Measurements from ENCODE around the gene TFAM.
A peak's percentile ranks its signal among the peaks of the same experiment; 100 is the strongest.

Gene TFAM

DNA sequence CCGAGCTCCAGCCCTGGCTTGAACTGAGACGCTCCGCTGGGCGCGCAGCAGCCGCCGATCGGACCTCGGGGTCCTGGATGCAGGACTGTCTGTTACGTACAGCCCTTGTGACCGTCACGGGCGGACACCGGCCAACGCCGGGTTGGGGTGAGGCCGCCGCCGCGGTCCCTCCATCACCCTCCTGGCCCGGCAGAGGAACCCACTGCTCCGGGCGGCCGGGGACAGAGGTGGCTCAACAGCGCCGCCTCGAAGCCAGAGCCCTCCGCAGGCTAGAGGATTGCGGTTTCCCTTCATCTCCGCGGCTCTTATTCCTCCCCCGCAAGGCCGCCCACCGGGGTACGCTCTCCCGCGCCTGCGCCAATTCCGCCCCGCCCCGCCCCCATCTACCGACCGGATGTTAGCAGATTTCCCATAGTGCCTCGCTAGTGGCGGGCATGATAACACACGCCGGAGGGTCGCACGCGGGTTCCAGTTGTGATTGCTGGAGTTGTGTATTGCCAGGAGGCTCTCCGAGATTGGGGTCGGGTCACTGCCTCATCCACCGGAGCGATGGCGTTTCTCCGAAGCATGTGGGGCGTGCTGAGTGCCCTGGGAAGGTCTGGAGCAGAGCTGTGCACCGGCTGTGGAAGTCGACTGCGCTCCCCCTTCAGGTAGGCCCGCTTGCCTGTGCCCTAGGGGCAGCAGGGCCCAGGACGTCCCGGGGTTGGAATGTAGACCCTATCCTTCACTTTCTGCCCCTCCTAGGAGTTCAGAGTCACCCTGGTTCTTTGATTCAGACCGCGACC, at the start of gene TFAM:
Gene TFAM (plus strand): TSS at position 412 of the 785 bp plus-strand sequence. CDS start 138 bp downstream, at position 550.
- peak within 1 kb of the TSS; percentile 95 for H3K4me3 ChIP-seq (ENCODE audit: low read depth, low read length)
- peak; percentile 67 for DNase-seq (ENCODE audit: low read depth)

DNA sequence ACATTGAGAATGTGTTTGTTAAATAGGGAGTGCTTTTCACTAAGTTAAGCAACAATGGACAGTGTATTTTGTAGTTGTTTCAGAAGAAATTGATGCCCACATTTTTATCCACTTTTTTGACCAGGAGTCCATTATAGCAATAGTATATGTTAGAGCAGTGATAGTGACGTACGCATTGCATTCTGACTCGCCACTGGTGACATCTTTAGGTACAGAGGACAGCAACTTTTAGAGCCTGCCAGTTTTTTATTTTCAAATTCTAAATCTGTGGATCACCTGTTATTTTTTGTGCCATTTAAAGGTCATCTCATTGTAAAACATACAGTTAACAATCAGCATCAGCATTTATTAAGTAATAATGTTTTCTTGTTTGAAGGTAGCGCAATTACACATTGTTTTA, 49.0 kb upstream of the TFAM start:
- DNase-seq (ENCODE audit: low read depth) = no peak
- H3K4me3 ChIP-seq (ENCODE audit: low read depth, low read length) = no peak overlapping the region

DNA sequence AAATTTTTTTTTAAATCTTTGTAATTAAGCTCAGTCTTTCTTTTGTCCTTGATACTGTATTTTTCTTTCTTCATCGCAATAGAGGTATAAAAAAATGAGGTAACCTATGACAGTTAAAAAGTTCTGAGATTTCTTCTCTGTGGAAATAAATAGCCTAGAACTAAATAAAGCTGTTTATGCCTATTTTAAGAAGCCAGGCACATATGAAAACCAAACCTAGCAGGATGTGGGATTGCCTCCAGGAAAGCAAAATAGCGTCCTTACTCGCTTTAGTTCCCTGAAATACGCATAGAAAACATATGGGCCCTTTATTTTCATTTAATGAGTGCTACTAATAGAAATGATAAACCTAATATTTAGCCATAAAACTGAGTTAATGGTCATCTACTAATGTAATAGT, 43.8 kb upstream of the TFAM start:
- H3K4me3 ChIP-seq (ENCODE audit: low read depth, low read length) = no peak overlapping the region
- DNase-seq (ENCODE audit: low read depth) = no peak

DNA sequence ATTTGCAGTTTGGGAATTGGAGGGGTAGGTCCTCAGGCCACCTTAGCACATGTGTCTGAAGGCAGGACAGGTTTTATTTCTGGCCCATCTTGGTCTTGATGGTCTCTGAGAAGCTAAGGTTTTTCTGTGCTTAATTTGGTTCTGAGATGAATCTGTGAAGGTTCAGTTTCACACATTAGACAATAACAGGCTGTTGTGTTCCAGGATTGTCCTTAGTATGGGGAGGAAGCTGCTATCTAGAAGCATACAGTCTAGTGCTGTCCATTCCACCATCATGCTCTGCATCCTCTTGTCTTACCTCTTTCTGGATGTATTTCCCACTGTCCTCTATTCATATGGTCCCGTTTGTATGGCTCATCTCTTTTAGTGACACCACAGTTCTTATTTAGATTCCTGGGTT, 43.3 kb upstream of the TFAM start:
- DNase-seq (ENCODE audit: low read depth) = no peak
- no peak overlapping the region for H3K4me3 ChIP-seq (ENCODE audit: low read depth, low read length)

DNA sequence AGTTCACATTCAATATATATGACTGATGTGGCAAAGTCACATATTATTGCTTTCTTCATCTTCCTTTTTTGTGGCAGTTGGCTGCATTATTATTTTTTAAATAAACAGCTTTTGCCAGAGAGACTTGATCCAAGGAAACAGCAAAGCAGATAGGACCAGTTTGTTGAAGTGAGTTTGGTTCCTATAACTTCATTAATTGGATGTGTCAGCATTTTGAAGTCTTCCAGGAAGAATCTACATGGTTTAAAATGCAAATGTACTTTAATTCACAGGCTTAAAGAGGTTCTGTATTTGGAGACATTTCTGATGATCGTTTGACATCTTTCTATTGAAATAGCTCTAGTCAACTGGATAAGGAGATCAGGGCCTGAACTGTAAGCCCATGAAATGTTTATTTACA, 37.2 kb upstream of the TFAM start:
- no peak overlapping the region for H3K4me3 ChIP-seq (ENCODE audit: low read depth, low read length)
- DNase-seq (ENCODE audit: low read depth) = no peak

DNA sequence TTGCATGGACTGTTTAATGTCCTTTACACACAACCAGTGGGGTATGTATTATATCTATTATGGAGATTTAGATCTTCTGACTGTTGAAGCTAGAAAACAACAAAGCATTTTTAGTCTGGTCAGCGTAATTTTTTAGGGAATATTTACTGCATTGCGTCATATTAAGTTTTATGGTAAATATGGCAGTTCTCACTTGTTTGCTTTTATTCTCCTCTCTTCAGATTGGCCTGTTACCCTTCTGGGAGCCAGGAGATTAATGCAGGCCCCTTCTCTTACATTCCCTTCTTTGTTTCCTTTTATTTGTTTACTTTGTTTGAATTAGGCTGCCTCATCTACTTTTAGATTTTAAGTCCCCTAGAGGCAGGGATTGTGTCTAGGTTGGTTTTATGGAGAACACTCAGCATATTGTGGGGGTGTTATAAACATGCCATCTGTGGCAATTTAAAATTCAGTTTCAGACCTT, 36.6 kb upstream of the TFAM start:
- DNase-seq (ENCODE audit: low read depth) = no peak
- no peak overlapping the region for H3K4me3 ChIP-seq (ENCODE audit: low read depth, low read length)

DNA sequence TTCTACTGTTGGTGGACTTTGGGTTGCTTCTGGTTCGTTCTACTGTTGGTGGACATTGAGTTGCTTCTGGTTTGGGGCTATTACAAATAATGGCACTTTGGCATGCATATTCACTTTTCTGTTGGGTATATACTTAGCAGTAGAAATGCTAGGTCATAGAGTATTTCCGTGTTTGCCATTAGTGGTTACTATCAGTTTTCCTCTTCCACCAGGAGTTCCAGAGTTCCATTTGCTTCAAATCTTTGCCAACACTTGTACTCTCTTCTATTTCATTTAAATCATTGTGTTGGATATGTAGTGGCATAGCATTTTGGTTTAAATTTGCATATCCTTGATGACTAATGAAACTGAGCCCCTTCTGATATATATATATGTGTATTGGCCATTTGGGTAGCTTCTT, 35.2 kb upstream of the TFAM start:
- DNase-seq (ENCODE audit: low read depth) = no peak
- no peak overlapping the region for H3K4me3 ChIP-seq (ENCODE audit: low read depth, low read length)

DNA sequence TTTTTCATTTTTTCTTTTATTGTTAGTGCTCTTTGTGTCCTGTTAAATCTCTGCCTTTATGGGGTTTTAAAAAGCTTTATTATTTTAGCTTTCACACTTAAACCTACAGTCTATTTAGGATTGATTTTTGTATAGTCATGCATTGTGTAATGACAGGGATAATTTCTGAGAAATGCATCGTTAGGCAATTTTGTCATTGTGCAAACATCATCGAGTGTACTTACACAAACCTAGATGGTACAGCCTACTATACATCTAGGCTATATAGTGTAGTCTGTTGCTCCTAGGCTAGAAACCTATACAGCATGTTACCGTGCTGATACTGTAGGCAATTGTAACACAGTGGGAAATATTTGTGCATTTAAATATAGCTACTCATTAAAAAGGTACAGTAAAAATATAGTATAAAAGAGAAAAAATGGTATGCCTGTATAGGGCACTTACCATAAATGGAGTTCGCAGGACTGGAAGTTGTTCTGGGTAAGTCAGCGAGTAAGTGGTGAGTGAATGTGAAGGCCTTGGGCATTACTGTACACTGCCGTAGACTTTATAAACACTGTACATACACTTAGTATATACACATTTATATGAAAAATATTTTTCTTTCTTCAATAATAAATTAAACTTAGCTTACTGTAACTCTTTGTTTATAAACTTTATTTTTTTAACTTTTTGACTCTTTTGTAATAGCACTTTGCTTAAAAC, 34.4 kb upstream of the TFAM start:
- no peak overlapping the region for H3K4me3 ChIP-seq (ENCODE audit: low read depth, low read length)

DNA sequence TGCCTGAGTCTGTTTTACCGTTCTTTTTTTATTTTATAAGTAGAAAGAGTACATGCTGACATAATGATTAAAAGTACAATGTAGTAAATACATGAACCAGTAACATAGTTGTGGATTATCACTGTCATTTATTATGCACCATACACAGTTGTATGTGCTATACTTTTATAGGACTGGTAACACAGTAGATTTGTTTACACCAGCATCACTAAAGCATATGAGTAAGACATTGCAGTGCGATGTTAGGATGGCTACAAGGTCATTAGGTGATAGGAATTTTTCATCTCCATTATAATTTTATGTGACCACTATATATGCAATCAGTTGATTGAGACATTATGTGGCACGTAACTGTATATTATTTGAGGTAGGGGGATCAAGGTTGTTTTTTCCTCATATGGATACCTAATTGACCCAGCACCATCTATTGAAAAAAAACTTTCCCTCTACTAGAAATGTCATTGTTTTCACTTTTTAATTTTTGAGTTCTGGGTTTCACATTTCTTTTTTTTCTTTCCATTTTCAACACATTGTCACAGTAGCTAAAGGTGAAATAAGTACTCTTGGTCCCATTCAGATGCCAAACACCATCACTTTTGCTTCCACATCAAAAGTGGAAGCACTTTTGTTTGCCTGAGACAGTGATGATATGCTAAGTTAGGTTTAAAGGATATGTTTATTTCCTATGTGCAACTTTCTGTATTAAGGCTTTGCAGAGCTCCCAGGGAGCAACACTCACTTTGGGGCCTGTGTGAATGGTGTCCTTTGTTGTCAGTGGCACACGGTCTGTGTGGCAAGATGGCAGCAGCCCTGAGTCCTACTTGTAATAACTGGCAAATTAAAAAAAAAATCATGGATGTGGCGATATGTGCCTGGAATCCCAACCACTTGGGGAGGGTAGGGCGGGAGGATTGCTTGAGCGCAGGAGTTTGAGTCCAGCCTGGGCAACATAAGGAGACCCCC, 33.3 kb upstream of the TFAM start:
- DNase-seq (ENCODE audit: low read depth) = no peak
- no peak overlapping the region for H3K4me3 ChIP-seq (ENCODE audit: low read depth, low read length)

More for the DNA sequence above, 34.4 kb upstream of the TFAM start:
- no peak for DNase-seq (ENCODE audit: low read depth)

DNA sequence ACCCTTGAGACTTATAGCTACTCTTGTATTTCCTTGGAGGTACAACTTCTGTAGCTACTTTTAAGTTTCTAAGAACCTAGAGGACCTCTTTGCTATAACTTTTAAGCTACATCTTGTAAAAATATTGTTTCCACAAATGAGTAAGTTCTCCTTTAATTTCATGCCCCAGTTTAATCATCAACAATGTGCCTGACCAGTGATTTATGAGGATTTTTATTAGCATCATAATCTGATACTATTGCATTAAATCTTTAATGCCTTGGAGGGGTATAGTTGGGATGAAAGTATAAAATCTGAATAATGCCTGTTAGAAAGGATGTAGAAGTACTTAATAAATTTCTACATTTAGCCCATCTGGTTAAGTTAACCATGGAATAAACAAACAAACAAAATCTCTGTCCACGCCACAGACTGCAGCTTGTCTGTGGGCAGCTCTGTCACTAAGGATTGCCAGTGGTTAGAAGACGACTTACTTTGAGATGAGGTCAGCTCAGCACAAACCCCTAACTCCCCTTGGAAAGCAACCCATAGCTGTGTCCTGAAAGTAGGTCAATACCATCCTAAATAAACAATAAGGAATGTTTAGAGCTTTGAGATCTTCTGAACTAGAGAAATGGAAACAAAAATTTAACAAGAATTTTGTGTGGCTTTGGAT, 32.1 kb upstream of the TFAM start:
- H3K4me3 ChIP-seq (ENCODE audit: low read depth, low read length) = no peak overlapping the region

DNA sequence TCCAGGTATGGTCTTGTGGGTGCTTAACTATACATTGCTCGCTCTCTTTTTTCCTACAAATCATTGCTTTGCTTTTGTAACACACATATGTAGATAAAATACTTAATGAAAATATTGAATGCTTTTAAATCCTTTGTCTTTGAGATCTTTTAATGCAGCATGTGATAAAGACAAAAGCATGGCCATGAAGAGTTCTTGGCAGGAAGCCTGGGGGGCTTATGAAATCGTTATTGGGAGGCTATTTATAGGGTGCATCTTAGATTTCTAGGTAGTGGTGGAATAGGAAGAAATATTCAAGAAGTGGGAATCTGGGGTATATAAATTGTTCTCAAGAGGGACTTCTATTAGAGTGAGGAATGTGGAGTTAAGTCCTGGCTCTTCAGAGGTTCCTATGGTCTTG, 28.5 kb upstream of the TFAM start:
- DNase-seq (ENCODE audit: low read depth) = no peak
- H3K4me3 ChIP-seq (ENCODE audit: low read depth, low read length) = no peak overlapping the region

More for the DNA sequence above, 32.1 kb upstream of the TFAM start:
- DNase-seq (ENCODE audit: low read depth) = no peak

DNA sequence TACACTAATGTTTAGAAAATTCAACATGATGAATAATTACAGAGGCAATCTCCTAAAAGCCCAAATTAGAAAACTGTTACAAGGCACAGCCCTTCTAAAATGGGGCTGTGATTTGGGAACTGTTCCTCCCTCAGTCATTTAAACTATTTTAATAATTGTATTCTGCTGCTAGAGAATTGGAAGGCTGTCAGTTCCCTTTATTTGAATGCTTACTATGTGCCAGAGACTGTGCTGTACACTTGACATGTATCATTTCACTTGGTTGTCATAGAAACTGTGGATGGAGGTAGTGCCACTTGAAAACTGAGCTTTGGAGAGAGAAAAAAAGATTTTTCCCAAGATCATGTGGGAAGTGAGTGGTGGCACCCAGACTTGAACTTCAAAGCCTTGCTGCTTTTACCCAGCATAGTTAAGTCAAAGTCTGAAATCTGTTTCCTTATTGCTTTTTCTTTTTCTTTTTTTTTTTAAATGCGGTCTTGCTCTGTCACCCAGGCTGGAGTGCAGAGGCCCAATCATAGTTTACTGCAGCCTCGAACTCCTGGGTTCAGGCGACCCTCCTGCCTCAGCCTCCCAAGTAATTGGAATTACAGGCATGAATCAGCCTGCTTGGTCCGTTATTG, 26.8 kb upstream of the TFAM start:
- DNase-seq (ENCODE audit: low read depth) = no peak
- H3K4me3 ChIP-seq (ENCODE audit: low read depth, low read length) = no peak overlapping the region

DNA sequence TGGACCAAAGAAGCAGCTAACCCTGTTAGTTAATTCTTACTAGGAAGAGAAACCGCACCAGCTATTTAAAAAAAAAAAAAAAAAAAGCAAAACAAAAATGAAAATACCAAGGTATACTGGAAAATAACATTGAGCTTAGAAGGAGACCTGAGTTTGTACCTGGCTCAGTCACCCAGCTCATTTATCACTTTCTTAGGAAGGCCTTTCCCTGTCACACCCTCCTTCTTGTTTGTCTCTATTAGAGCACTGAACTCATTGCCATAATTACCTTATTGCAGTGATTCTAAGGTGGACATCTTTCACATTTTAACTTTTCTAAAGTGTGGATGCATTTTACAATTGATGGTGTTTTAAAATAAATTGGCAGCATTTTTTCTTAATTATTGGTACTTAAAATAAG, 26.3 kb upstream of the TFAM start:
- H3K4me3 ChIP-seq (ENCODE audit: low read depth, low read length) = no peak overlapping the region
- no peak for DNase-seq (ENCODE audit: low read depth)

DNA sequence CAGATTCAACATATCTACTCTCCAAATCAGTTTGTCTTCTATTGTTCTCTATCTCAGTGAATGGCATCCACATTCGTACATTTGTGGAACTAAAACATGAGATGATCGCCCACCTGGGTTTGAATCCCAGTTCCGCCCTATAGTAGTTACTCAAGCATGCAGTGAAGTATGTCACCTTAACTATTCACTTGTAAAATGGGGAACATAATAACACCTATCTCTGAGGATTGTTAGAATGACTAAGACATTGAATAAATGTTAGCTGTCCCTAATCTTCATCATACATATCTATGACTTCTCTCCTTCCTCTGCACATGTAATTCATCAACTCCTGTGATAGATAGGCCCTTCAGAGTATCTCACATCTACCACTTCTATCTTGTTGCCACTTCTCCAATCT, 25.7 kb upstream of the TFAM start:
- H3K4me3 ChIP-seq (ENCODE audit: low read depth, low read length) = no peak overlapping the region

DNA sequence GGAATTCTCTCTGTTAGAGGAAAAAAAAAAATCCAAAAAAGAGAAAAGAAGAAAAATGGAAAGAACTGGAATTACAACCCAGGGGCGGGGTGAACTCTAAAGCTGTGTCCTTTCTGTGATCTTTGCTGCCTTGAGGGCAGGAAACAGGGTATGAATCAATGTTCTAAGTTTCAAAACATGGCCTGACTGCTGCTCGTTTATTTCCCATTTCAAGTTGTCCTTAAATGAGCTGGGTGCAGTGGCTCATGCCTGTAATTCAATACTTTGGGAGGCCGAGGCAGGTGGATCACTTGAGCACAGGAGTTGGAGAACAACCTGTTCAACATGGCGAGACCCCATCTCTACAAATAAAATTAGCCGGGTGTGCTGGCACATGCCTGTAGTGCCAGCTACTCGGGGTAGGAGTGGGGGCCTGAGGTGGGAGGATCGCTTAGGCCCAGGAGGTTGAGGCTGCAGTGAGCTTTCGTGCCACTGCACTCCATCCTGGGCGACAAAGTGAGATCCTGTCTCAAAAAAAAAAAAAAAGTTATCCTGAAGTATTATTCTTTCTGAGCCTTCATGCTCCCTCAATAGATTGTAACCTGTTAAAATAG, 24.7 kb upstream of the TFAM start:
- no peak for DNase-seq (ENCODE audit: low read depth)
- H3K4me3 ChIP-seq (ENCODE audit: low read depth, low read length) = no peak overlapping the region

More for the DNA sequence above, 25.7 kb upstream of the TFAM start:
- DNase-seq (ENCODE audit: low read depth) = no peak

DNA sequence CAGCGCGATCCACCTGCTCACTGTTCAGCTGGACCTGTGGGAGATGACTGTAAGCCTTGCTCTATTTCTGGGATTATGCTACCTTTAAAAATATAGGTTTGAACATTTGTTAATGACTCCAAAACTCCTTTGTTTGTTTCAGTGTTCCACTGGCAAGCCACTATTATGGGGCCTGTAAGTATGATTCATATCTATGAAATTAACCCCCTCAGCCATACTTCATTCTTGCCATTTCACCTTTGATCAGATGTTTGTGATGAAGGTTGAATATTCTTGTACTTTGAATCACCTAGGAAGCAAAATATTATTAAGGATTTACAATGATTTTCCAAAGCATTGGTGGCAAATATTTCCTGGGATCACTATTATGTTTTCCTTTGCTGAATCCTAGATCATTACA, 23.9 kb upstream of the TFAM start:
- DNase-seq (ENCODE audit: low read depth) = no peak
- H3K4me3 ChIP-seq (ENCODE audit: low read depth, low read length) = no peak overlapping the region

DNA sequence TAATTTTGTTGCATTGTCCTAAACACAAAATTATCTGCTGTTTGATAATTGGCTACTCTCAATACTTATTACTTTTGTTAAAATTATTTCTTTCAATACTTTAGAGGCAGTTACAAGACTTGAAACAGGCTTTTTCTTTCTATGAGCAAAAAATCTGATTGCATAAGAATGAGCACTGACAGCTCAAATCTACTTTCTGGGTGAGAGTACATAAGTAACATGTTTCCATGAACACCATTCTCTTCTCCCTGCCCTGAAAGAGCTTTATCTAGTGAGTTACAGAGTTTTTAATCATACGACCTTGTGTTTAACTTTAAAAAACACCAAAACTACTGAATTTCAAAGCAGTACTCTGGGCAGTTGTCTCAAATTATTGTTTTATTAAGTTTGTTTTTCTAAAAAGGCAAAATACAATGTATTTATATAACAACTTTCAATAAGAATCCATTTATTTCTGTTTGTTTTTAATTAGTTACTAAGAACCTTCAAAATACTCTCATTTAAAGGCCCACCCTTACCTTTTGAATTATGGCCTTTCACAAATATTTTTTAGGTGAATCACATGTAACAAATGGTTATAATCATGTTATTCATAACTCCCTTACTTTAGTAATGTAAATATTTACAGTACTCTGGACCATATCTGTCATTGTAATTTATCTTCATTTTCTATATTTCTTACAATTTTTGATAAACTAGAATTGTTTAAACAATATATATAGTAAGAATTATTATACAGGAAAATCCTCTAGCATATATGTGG, 23.0 kb upstream of the TFAM start:
- H3K4me3 ChIP-seq (ENCODE audit: low read depth, low read length) = no peak overlapping the region
- DNase-seq (ENCODE audit: low read depth) = no peak

DNA sequence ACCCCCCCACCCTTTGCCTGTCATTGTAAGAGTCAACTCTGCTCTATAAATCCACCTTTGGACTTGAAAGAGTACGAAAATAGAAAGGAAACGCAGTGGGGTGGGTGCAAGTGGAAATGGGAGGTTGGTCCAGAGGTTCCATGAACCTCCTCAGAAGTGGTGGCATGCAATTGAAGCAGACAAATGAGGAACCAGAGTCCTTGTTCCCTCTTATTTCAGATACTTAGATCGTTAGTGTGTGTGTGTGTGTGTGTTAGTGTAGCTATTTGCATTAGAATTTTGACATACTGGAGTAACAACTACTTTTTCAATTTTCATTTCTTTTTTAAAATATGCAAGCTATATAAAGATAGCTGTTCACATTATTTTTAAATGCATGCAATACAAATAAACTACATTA, 18.1 kb upstream of the TFAM start:
- no peak overlapping the region for H3K4me3 ChIP-seq (ENCODE audit: low read depth, low read length)
- DNase-seq (ENCODE audit: low read depth) = no peak
